HG03103 (cell line): ENCODE data around the gene SARDH.
"Not testable (repeated sequence)": the region's sequence is repeated elsewhere in the genome, so short reads cannot be mapped to it uniquely, and the experiment has no call there.

ENCODE experiments used
- ATAC-seq: cut with Tn5 transposase; IDR thresholded peaks from one replicate; pipeline ENCODE4 v1.9.1; 2021; ENCODE audit warnings: low read depth; ENCODE audit not compliant: unreplicated experiment

Gene SARDH

DNA sequence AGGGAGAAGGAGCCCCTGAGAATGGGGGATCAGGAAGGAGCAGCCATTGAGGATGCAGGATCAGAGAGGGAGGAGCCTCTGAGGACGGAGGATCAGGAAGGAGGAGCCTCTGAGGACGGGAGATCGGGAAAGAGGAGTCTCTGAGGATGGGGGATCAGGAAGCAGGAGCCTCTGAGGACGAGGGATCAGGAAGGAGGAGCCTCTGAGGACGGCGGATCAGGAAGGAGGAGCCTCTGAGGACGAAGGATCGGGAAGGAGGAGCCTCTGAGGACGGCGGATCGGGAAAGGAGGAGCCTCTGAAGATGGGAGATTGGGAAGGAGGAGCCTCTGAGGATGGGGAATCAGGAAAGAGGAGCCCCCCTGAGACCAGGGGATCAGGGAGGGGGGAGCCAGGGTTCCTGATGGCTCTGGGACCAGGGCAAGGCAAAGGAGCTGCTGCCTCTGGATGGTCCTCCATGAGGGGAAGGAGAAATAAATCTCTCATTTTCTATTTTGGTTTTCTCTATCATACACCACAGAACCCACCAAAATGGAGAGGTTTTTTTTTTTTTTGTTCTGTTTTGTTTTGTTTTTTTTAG, 22.6 kb upstream of the SARDH start:
- ATAC-seq: no peak

DNA sequence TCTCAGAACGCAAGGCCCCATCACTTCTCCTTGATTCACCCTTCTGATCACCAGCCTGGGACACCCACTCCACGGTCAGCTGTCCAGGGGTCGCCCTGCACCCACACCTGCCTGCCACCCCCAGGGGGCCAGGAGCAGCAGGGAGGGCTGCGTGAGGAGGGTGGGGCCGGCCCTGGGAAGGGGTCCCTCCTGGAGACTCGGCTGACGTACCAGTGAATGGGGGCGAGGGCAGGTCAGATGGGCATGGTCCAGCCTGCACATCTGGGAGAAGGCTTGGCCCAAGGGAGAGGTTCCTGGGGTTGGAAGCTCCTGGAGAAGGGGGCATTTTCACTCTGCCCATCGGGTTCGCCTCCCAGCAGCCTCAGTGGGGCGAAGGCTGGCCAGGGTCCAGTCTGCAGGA, 21.8 kb upstream of the SARDH start:
- ATAC-seq: no peak

DNA sequence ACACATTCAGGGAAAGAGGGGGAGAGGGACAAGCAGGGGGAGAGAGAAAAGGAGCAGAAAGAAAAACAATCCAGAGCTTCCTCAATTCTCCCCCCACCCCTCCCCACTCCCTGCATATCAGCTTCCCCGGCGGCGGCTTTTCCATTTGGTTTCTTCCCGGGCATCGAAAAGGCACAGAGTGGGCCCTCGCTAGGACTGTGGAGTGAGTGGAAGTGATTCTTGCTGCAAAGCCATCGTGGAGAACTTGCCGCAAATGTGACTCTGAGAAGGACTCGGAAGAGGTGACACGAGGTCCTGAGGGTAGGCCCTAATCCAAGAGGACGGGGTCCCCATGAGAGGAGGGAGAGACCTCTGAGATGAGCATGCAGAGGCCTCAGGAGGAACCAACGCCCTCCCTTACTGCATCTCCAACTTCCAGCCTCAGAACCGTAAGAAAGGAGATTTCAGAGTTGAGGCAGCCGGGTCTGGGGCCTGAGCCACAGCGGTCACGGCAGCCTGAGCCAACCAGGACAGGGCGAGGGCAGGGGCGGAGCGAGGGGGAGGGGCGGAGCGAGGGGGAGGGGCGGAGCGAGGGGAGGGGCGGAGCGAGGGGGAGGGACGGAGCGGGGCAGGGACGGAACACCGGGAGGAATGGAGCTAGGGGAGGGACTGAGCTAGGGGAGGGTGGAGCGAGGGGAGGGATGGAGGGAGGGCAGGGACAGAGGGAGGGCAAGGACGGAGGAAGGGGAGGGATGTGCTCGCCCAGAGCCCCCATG, 21.2 kb upstream of the SARDH start:
- ATAC-seq: no peak

DNA sequence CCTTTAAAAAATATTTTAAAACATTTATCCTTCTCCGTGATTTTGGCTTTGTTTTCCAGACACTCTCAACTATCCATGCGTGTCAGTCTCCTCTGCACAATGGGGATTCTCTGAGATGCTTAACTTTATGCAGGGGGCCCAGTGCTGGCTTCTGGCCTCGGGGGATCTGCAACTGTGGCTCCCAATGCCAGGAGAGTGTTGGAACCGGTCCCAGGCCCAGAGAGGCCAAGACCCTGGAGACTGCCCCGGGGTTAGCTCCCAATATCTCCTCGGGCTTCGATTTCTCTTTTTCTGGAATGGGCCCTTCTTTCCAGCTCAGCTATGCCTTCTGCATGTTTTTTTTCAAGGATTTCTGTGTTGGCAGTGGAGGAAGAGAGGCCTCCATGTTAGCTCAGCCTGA, 20.1 kb upstream of the SARDH start:
- ATAC-seq: no peak

DNA sequence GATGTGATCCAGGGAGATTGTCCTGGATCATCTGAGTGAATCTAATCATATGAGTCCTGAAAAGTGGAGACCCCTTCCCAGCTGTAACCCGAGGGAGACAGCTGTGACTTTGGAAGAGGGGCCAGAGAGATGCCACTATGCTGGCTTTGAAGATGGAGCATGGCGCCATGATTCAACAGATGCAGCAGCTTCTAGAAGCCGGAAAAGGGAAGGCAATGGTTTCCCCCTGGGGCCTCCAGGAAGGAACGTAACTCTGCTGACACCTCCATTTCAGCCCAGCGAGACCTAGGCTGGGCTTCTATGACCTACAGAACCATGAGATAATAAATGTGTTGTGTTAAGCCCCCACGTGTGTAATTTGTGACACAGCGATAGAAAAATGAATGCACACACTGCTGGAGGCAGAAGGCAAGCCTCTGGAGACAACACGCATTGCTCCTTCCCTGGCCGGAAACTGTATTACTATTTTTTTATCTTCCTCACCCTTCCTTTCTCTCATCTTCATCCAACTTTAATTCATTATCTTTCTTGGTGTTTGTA, 16.6 kb upstream of the SARDH start:
- no peak for ATAC-seq

DNA sequence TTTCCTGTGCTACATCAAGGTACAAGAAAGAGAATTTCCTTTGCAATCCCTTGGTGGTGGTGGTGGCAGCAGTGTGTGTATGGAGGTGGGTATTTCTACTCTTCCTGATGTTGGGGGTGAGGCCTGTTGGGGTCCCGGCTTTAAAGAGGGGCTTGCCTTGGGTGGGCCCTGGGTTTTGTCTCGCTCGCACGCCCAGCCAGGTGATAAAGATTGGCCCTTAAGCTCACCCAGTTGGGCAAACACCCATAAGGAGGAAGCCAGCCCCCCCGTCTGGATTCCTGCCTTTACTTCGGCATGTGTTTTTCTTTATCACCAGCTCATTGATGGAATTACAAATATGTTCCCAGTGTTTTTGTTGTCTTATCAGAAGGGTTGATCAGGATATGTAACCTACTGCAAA, 16.0 kb upstream of the SARDH start:
- ATAC-seq: no peak

DNA sequence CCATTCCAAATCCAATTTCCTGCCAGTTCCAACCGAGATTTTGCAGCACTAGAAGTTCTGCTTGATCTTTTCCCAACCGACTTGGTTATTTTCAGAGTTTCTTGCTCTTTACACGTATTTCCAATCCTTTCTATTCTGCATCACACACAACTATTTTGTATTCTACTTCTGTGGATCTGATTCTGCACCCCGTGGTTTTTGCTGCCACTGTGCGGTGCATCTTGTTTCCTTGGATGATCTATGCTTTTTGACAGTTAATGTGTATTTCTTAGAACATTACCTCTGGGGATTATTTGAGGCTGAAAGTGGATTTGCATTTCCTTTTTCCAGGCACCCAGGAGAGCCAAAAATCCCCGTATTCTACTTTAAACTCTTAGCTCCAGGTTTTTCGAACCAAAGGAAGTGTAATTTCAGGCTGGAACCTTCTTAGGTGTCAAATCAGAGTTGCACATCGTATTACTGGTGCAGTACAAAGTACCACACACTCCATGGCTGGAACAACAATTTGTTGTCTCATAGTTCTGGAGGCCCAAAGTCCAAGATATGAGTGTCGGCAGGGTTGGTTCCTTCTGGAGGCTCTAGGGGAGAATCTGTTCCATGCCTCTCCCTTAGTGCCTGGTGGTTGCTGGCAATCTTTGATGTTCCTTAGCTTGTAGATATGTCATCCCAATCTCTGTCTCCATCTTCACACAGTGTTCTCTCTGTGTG, 14.7 kb upstream of the SARDH start:
- no peak for ATAC-seq

DNA sequence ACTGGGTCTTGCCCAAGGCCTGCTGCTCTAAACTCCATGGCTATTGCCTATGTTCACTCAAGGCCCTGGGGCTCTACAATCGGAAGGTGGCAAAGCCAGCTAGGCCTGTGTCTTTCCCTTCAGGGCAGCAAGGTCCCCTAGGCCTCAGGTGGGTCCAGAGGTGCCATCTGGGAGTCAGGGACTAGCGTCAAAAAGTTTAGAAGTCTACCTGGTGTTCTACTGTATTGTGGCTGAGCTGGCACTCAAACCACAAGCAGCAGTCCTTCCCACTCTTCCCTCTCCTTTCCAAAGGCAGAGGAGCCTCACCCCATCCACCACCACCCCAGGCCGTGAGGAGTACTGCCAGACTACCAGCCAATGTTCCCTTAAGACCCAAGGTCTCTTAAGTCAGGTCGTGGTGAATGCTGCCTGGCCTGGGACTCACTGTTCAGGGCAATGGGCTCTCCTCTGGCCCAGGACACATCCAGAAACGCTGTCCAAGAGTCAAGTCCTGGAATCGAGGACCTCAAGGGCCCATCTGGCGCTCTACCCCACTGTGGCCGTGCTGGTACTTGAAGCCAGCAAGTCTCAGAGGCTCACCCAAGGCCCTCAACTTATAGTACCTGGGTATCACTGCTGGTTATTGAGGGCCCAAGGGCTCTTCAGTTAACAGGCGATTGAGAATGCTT, 13.0 kb upstream of the SARDH start:
- ATAC-seq: no peak

DNA sequence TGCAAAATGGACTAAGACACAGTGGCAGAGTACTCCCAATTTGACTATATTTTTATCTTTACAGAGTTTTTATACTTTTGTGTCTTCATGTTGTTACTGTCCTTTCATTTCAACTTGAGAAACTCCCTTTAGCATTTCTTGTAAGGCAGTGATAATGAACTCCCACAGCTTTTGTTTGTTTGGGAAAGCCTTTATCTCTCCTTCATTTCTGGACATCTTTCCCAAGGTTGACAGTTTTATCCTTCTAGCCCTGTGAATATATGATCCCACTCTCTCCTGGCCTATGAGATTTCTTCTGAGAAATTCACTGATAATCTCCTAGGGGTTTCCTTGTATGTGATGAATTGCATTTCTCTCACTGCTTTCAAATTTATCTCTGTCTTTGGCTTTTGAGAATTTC, 9.2 kb upstream of the SARDH start:
- no peak for ATAC-seq

DNA sequence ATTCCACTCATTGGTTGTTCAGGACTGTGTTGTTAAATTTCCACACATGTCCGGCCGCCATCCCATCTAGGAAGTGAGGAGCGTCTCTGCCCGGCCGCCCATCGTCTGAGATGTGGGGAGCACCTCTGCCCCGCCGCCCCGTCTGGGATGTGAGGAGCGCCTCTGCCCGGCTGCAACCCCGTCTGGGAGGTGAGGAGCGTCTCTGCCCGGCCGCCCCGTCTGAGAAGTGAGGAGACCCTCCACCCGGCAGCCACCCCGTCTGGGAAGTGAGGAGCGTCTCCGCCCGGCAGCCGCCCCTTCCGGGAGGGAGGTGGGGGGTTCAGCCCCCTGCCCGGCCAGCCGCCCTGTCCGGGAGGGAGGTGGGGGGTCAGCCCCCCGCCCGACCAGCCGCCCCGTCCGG, 6.4 kb upstream of the SARDH start:
- not testable (repeated sequence) for ATAC-seq

DNA sequence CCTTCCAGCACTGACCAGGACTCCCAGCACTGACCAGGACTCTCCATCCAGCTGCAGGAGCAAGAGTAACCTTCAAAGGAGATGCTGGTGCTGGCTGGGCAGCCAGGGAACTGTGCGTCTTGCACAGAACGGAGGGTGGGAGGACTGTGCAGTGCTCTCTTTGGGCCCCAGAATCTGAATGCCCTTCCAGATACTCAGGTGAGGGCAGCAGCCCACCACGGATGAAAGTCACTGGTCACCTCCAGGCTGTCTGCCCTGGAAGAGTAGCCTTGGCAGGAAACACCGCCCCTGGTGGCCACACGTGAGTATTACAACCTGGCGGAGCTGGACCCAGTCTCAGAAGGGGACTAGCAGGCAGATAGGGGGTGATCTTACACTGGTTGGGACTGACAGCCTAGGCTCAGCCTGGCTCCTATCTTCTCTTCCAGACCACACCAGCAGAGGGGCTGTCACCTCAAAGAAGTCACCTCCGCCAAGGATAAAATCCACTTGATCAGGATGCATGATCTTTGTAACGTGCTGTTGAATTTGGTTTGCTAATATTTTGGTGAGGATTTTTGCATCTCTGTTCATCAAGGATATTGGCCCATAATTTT, 4.8 kb upstream of the SARDH start:
- no peak for ATAC-seq

DNA sequence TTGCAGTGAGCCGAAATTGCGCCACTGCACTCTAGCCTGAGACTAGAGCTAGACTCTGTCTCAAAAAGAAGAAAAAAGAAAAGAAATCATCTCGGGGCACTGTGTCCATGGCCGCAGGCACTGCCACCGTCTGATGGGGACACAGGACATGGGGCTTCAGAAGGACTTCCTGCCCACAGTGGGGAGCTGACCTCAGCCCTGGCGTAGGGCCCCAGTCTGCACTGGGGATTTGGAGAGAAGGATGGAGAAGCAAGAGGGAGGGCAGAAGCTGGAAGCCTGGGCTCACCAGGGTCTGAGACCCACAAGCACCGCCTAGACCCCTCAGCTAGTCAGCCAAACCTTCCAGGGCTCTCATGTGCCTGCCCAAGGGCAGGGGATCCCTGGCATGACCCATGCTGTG, 4.1 kb upstream of the SARDH start:
- no peak for ATAC-seq

DNA sequence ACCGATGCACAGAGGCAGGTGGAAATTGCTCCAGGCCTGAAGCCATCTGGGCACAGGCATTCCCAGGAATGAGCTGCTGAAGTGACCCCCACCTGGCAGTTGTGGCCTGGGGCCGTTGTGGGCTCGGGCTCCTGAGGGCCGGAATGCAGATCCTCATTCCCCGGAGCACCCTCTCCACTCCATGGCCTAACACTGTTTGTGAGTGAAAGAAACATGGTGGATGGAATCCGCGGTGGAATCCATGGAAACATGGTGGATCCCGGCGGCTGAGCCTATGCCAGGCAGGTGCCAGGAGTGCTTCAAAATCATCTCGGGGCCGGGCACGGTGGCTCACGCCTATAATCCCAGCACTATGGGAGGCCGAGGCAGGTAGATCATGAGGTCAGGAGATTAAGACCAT, 3.6 kb upstream of the SARDH start:
- no peak for ATAC-seq

DNA sequence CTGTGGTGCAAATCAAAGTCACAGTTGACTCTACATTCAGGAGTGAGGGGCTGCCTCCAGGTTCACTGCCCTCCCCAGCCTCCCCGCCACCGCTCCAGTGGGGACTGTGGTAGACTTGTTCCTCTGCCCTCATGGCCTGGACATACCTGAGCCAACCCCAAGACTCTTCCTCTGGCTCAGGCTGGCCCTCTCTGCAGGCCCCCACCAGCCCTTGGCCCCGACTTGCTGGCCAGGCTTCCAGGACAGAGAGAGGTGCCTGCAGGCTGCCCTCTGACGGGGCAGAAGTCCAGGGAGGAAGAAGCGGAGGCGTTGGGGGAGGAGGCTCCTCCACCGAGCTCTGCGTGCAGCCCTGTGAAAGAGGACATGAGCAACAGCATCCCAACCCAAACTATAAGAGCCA, 2.8 kb upstream of the SARDH start:
- no peak for ATAC-seq

DNA sequence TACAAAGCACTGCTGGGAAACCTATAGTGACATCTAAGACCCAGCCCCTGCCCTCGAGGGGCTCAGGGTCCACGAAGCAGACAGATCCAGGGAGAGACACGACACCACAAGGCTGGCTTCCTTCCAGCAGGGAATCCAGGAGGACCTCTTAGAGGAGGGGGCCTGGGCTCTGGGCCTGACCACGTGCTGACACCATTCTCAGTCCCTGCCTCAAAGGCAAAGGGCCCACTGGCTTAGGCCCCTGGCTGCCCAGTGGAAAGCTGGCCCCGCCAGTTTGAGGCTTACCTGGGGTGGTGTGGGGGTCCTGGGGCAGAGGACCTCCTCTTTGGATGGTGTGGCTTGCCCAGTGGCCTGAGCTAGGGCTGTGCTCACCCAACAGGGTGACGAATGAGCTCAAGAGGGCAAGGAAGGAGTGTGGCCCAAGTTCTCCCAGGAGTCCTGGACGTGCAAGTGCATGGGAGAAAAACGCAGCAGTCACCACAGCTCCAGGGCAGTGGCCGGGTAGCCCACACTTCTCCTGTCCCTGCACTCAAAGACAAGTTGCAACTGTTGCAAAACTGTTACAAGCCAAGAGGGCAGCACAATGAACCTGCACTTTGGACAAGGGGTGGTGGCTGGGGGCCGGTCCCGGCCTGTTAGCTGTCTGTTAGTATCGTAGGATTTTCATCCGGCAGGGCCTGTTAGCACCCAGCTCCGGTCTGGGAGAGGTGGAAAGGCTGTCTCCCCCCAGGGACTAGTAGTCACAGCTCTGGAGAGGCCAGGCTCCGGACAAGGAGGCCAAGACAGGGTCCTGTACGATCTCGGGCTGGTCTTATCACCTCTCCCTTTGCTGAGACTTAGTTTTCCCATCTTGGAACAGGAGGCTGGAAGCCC, 1.5 kb upstream of the SARDH start:
- no peak for ATAC-seq

DNA sequence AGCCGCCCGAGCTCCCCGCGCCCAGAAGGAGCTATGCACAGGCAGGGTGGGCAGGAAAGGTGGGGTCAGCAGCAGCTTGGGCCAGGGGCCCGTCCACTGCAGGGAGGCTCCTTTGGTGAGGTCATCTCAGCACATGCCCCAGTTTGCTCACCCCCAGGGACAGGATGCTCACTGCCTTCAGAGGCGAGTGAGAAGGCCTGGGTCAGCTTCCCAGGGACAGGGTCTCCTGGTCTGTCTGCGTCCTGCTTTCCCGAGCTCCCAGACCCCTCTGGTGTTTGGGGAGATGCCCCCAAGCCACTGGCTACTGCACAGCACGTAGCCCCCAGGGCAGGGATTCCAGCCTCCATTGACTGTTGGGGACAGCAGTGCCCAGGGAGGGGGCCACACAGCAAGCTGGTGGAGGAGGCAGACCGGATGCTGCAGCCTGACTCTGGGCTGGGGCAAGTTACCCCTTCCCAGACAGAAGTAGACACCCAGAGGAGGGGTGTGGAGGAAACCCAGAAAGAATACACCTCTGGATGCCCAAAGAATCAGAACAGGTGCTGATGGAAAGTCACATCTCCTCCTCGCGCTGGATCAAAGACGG, 581 bp upstream of the SARDH start:
- no peak for ATAC-seq

DNA sequence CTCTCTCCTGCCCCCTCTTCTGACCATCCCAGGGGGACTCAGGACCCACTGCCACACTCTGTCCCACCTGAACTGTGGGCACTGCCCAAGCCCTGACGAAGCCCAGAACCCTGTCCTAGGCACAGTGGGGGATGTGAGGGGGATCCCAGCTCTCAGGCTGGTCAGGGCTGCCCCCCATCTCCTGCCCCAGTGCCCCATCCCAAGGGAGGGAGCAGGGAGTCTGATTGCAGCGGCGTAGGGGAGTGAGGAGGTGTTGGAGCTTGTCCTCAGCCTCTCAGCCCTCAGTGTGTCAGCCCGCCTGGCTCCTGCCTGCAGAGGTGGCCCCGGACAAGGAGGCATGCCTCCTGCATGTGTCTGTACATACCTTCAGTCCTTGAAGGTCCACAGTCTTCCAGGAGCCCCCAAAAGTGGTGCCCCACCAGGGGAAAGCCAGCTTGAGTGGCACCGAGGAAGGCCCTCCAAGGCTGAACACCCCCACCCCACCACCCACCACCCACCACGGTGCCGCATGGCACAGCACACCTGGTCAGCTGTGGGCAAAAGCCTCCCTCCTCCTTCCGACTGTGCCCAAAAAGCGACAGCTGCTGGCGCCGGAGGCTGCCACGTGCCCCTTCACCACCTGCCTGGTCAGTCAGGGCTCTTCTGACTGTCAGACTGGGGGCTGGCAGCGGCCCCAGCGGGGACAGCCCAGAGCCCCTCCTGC, 930 bp downstream of the SARDH start:
- no peak for ATAC-seq

DNA sequence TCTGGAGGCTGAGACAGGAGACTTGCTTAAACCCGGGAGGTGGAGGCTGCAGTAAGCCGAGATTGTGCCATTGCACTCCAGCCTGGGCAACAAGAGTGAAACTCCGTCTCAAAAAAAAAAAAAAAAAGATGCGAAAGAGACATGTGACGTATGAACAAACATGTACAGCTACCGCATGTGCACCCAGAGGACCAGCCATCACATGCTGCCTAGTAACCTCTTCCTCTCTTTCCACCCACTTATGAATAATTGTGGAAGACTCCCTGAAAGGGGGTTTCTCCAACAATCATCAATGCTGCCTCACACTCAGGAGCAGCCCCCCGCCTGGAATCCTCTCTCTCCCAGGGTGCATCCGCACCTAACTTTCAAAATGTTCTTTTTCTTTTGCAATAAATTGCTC, 2.2 kb downstream of the SARDH start:
- ATAC-seq: no peak

DNA sequence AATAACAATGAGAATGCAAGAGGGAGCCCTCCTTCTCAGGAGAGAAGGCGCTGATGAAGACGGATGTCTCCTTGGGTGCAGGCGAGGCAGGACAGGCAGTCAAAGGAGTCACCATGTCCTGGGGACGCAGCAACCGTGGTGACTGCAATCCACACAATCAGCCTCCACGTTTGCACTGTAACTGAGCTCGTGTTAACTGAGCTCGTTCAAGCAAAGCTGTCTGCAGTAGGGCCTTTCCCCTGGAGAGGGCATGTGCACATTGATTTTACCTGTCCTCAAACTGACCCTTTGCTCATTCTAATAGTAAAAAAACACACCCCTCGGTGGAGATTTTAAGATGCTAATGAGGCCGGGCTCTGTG, 2.8 kb downstream of the SARDH start:
- no peak for ATAC-seq
